GM12801 (cell line): Measurements from ENCODE around the gene RTN4RL1.

Experiments used
- CTCF ChIP-seq: IDR thresholded peaks from one replicate; pipeline ENCODE4 v1.5.1; 2011; ENCODE audit warnings: control low read depth; ENCODE audit not compliant: insufficient read length; ENCODE audit errors: extremely low read depth

Gene RTN4RL1

GRCh38 chr17:1995907-1996799 is 29.0 kb downstream of the RTN4RL1 start:
- no peak for TF ChIP-seq CTCF

GRCh38 chr17:1995321-1995892 is 29.7 kb downstream of the RTN4RL1 start:
- TF ChIP-seq CTCF: no peak

DNA sequence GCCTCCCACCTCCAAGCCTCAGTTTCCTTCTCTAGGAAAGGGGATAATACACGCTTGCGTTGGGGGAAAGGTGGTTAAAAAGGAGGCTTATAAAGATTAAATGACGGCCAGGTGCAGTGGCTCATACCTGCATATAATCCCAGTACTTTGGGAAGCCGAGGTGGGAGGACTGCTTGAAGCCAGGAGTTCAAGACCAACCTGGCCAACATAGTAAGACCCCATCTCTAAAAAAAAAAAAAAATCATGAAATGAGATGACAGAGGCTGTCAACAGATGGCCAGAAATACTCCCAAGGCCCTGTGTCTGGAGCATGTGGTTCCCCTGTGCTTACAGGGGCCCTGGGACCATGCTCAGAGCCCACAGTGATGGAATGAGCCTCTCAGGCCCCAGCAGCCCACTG is 30.4 kb downstream of the RTN4RL1 start:
- TF ChIP-seq CTCF: no peak

- TF ChIP-seq CTCF: no peak
Measured at GRCh38 chr17:1992541-1992940, 32.6 kb downstream of the RTN4RL1 start.

- TF ChIP-seq CTCF: no peak
Measured at GRCh38 chr17:1989135-1989534, 36.0 kb downstream of the RTN4RL1 start.

GRCh38 chr17:1986783-1987451 is 38.2 kb downstream of the RTN4RL1 start:
- TF ChIP-seq CTCF: no peak

GRCh38 chr17:1985686-1986085 is 39.4 kb downstream of the RTN4RL1 start:
- no peak for TF ChIP-seq CTCF
